Upper lobe of left lung (tissue), 4 donors: ENCODE measurements around the gene ZNF518B.

ENCODE experiments used
- CTCF ChIP-seq, 6 experiments: fragments of 450-650 bp in 4 of 6; fragments of 200-600 bp in 2 of 6; sonication (generic) in 2 of 6; IDR thresholded peaks; one replicate each; pipeline ENCODE4 v1.5.1; 2016 to 2019; ENCODE audit warnings: antibody characterized with exemption in 6 of 6
- EP300 ChIP-seq, 4 donors: sonication (generic); formaldehyde crosslinking; IDR thresholded peaks; one replicate each; pipeline ENCODE4 v1.5.1; 2017; ENCODE audit warnings: antibody characterized with exemption in 4 of 4, control low read depth in 2 of 4
- POLR2A ChIP-seq, 4 donors: fragments of 450-650 bp; IDR thresholded peaks; one replicate each; pipeline ENCODE4 v1.5.1; 2016 to 2017; ENCODE audit warnings: antibody characterized with exemption in 4 of 4, mild to moderate bottlenecking in 2 of 4

- TF ChIP-seq CTCF (IDR thresholded peaks at IDR 0.05) (no peak), POLR2A (IDR thresholded peaks at IDR 0.05) (no peak), EP300 (IDR thresholded peaks at IDR 0.05) (no peak)
Observed at GRCh38 chr4:10455133-10455532, 2.1 kb downstream of the ZNF518B start.
